AG04450 (cell line): Measurements from ENCODE around the gene GLOD5. TPM values are rescaled to one million over a fixed set of nuclear protein-coding genes. Genes with fewer than 3 reads are reported as not detected.

ENCODE experiments used
- CTCF ChIA-PET: fragments of 300-600, 350-600 bp; formaldehyde crosslinking; extraction: SDS; loops from one replicate; lab custom pipeline; 2022; ENCODE audit warnings: antibody characterized with exemption, inconsistent platforms; lab: Charles Lee
- POLR2A ChIA-PET: fragments of 350-600 bp; formaldehyde crosslinking; extraction: SDS; loops from one replicate; lab custom pipeline; 2021; ENCODE audit warnings: antibody characterized with exemption, inconsistent platforms; lab: Yijun Ruan, JAX
- DNase-seq: peaks from one replicate; pipeline ENCODE4 v3.0.0-alpha.2; 2011; ENCODE audit warnings: low read depth, low spot score
- H3K27ac ChIP-seq: one replicate; pipeline ENCODE4 v1.5.1; 2012; ENCODE audit warnings: low read depth, low read length, control low read depth
- H3K27me3 ChIP-seq: one replicate; pipeline ENCODE4 v1.6.0; 2012; ENCODE audit warnings: low read length; ENCODE audit not compliant: control insufficient read depth, insufficient read depth
- H3K4me3 ChIP-seq: 2 replicates; pipeline ENCODE4 v1.5.1; 2011; ENCODE audit warnings: mild to moderate bottlenecking, low read depth, low read length, control low read depth
- H3K9me3 ChIP-seq: 2 replicates; pipeline ENCODE4 v1.5.1; 2012; ENCODE audit warnings: low read length; ENCODE audit not compliant: control insufficient read depth, insufficient read depth
- CTCF ChIP-seq: IDR thresholded peaks from 2 replicates; pipeline ENCODE4 v1.5.1; 2011; ENCODE audit warnings: low read depth, low read length, control low read depth, inconsistent platforms
- polyA plus RNA-seq: library from polyadenylated mRNA; depleted of rRNA; stranded (reverse); fragments of >200 nt; gene quantifications from 2 replicates; pipeline ENCODE4 v1.2.3, GENCODE V29; 2011

GLOD5 gene
- polyA plus RNA-seq, 1 experiment: not detected

DNA sequence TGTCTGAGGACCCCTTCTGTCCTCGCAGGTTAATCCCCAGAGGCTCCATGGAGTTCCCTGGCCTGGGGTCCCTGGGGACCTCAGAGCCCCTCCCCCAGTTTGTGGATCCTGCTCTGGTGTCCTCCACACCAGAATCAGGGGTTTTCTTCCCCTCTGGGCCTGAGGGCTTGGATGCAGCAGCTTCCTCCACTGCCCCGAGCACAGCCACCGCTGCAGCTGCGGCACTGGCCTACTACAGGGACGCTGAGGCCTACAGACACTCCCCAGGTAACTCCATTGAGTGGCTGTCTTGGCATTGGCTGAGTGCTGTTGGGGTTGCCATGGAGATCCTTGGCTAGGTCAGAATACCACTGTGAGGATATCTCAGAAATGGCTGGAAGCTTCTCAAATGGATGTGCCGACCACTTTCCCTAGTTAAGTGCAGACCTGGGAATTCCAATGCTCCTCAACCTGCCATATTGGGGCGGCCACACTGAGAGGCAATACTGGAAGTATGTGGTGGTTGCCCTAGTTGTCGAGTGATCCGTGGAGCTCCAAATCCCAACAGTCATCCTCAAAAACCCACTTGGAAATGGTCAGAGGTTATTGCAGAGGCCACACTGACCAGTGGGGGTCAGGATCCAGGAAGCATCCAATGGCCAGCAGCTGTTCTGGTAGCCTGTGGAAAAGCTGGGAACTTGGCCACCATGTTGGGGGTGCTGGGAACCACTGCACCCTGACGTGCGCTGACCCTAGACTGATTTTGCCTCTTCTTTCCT lies 29.7 kb downstream of the GLOD5 start:
- no peak overlapping the region for H3K4me3 ChIP-seq
- no peaks in the 10 kb centered on the region for H3K9me3 ChIP-seq
- CTCF ChIA-PET: no interaction called here
- no peak for DNase-seq
- no peak overlapping the region for H3K27ac ChIP-seq
- peaks cover 6% of the 10 kb centered on the region for H3K27me3 ChIP-seq
- TF ChIP-seq CTCF: no peak
- POLR2A ChIA-PET: no interaction called here

GRCh38 chrX:48792219-48792618 lies 30.7 kb downstream of the GLOD5 start:
- peaks cover 6% of the 10 kb centered on the region for H3K27me3 ChIP-seq
- CTCF ChIA-PET: no interaction called here

GRCh38 chrX:48793935-48794334 lies 32.4 kb downstream of the GLOD5 start:
- Histone ChIP-seq H3K27ac (no peak overlapping the region), H3K27me3 (no peaks in the 10 kb centered on the region), H3K4me3 (no peak overlapping the region), H3K9me3 (no peaks in the 10 kb centered on the region)
- ChIA-PET CTCF (no interaction called here), POLR2A (no interaction called here)
- no peak for DNase-seq
- no peak for TF ChIP-seq CTCF

More at GRCh38 chrX:48792219-48792618, 30.7 kb downstream of the GLOD5 start:
- H3K9me3 ChIP-seq: no peaks in the 10 kb centered on the region
- no peak for TF ChIP-seq CTCF
- DNase-seq: no peak
- POLR2A ChIA-PET: no interaction called here
- H3K27ac ChIP-seq: no peak overlapping the region
- no peak overlapping the region for H3K4me3 ChIP-seq

GRCh38 chrX:48794340-48794910 lies 32.9 kb downstream of the GLOD5 start:
- TF ChIP-seq CTCF: no peak
- no peak for DNase-seq
- Histone ChIP-seq H3K27ac (no peak overlapping the region), H3K27me3 (no peaks in the 10 kb centered on the region), H3K4me3 (no peak overlapping the region), H3K9me3 (no peaks in the 10 kb centered on the region)
- POLR2A ChIA-PET: no interaction called here
- CTCF ChIA-PET: no interaction called here

DNA sequence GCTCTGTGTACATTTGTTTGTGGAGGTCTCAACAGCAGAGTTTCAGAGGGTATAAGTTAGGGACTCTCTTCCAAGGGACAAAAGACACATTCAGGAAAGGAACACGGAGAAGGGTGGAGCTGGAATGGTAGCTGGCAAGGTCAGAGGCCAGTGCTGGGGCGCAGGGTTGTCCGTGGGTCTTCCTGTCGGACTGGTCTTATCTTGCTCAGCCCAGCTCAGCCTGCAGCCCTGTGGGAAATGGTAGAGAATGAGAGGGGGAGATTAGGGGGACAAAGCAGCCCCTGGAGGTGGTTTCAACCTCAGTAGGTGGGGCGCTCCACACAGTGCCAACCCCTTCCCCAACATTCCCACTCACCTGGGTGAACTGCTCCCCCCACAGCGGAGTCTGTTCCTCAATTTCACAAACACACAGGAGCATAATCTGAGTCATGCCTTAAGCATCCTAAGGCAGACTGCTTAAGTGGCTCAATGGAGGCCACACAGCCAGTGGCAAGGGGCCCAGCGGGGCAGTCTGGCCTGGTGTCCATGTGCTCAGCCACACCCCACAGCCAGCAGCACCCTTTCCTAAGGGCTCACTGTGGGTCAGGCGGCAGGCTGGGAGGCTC lies 33.5 kb downstream of the GLOD5 start:
- peak; percentile 3 for DNase-seq
- Histone ChIP-seq H3K27ac (no peak overlapping the region), H3K4me3 (no peak overlapping the region), H3K27me3 (no peaks in the 10 kb centered on the region), H3K9me3 (no peaks in the 10 kb centered on the region)
- no peak for TF ChIP-seq CTCF
- CTCF ChIA-PET: no interaction called here
- POLR2A ChIA-PET: no interaction called here
